Mesendoderm (in vitro differentiated cells): ENCODE data around the gene ZC3H15.
A peak's percentile ranks its signal among the peaks of the same experiment; 100 is the strongest.
"Not testable (repeated sequence)": the region's sequence is repeated elsewhere in the genome, so short reads cannot be mapped to it uniquely, and the experiment has no call there.

Experiments
- DNase-seq: peaks from one replicate; pipeline ENCODE4 v3.0.0; 2013
- H2AK5ac ChIP-seq: 2 replicates; pipeline ENCODE4 v1.6.1; 2013; ENCODE audit warnings: low read length, inconsistent platforms
- H2BK120ac ChIP-seq: 2 replicates; pipeline ENCODE4 v1.6.1; 2013; ENCODE audit warnings: low read depth, mild to moderate bottlenecking, low read length, moderate library complexity, mixed read lengths
- H2BK15ac ChIP-seq: replicated peaks from 2 replicates; pipeline ENCODE4 v1.6.1; 2013; ENCODE audit warnings: low read depth, mild to moderate bottlenecking, moderate library complexity
- H2BK5ac ChIP-seq: 2 replicates; pipeline ENCODE4 v1.6.1; 2013; ENCODE audit warnings: low read length, inconsistent platforms
- H3K18ac ChIP-seq: 2 replicates; pipeline ENCODE4 v1.6.1; 2013; ENCODE audit warnings: mild to moderate bottlenecking, low read length, mixed read lengths
- H3K23ac ChIP-seq: one replicate; pipeline ENCODE4 v1.6.1; 2013; ENCODE audit warnings: low read length
- H3K27ac ChIP-seq: 2 replicates; pipeline ENCODE4 v1.5.1; 2013; ENCODE audit warnings: low read depth, mild to moderate bottlenecking, inconsistent platforms, low read length, moderate library complexity
- H3K27me3 ChIP-seq: 2 replicates; pipeline ENCODE4 v1.6.1; 2013; ENCODE audit warnings: low read length, control low read depth, mild to moderate bottlenecking, inconsistent platforms; ENCODE audit not compliant: insufficient read depth, poor library complexity
- H3K36me3 ChIP-seq: 2 replicates; pipeline ENCODE4 v1.6.1; 2013; ENCODE audit warnings: low read length, inconsistent platforms; ENCODE audit not compliant: control insufficient read depth, insufficient read depth
- H3K4ac ChIP-seq: one replicate; pipeline ENCODE4 v1.6.1; 2013; ENCODE audit warnings: low read depth, mild to moderate bottlenecking, low read length, moderate library complexity
- H3K4me1 ChIP-seq: 2 replicates; pipeline ENCODE4 v1.6.1; 2013; ENCODE audit warnings: low read depth, low read length, inconsistent platforms; ENCODE audit not compliant: control insufficient read depth
- H3K4me2 ChIP-seq: 2 replicates; pipeline ENCODE4 v1.6.1; 2013; ENCODE audit warnings: low read length
- H3K4me3 ChIP-seq: 2 replicates; pipeline ENCODE4 v1.5.1; 2013; ENCODE audit warnings: mild to moderate bottlenecking, low read length
- H3K56ac ChIP-seq: one replicate; pipeline ENCODE4 v1.6.1; 2013; ENCODE audit warnings: low read length
- H3K79me1 ChIP-seq: 2 replicates; pipeline ENCODE4 v1.6.1; 2013; ENCODE audit warnings: low read length, inconsistent platforms
- H3K79me2 ChIP-seq: 2 replicates; pipeline ENCODE4 v1.6.1; 2013; ENCODE audit warnings: mild to moderate bottlenecking, low read length; ENCODE audit not compliant: control insufficient read depth, insufficient read depth
- H3K9ac ChIP-seq: 2 replicates; pipeline ENCODE4 v1.6.1; 2013; ENCODE audit warnings: low read length, inconsistent platforms
- H4K5ac ChIP-seq: one replicate; pipeline ENCODE4 v1.6.1; 2013; ENCODE audit warnings: low read length
- H4K8ac ChIP-seq: one replicate; pipeline ENCODE4 v1.6.1; 2013; ENCODE audit warnings: low read depth, mild to moderate bottlenecking, control low read depth, low read length, moderate library complexity
- WGBS: extraction: QIAGEN DNeasy Blood & Tissue Kit; methylation state at CpG from one replicate; pipeline ENCODE4 v1.1.7; 2013; ENCODE audit warnings: low lambda C conversion rate, missing lambda C conversion rate; ENCODE audit not compliant: insufficient coverage; ENCODE audit errors: extremely low coverage; 5-methylcytosine and 5-hydroxymethylcytosine counted together

Gene ZC3H15

GRCh38 chr2:186460465-186460864 is 25.6 kb upstream of the ZC3H15 start:
- no peak overlapping the region for H3K4ac ChIP-seq
- no peak overlapping the region for H2AK5ac ChIP-seq
- no peak overlapping the region for H3K9ac ChIP-seq
- H3K36me3 ChIP-seq = no peaks in the 10 kb centered on the region
- H3K23ac ChIP-seq = no peak overlapping the region
- no peak overlapping the region for H3K27ac ChIP-seq
- H2BK5ac ChIP-seq = no peak overlapping the region
- no CpG with 5 or more reads among the region's 1 CpG for WGBS
- DNase-seq = peak; percentile 53
- no peaks in the 10 kb centered on the region for H3K79me2 ChIP-seq
- peaks cover 2% of the 10 kb centered on the region for H3K27me3 ChIP-seq
- no peak overlapping the region for H3K56ac ChIP-seq
- no peak overlapping the region for H2BK120ac ChIP-seq
- H3K4me2 ChIP-seq = no peak overlapping the region
- H3K4me3 ChIP-seq = no peak overlapping the region
- no peak overlapping the region for H3K18ac ChIP-seq
- no peak overlapping the region for H2BK15ac ChIP-seq
- H3K4me1 ChIP-seq = no peaks in the 10 kb centered on the region
- H4K5ac ChIP-seq = no peak overlapping the region
- no peaks in the 10 kb centered on the region for H3K79me1 ChIP-seq
- no peak overlapping the region for H4K8ac ChIP-seq

GRCh38 chr2:186466743-186467142 is 19.3 kb upstream of the ZC3H15 start:
- no peak for DNase-seq
- no peak overlapping the region for H2BK15ac ChIP-seq
- no peak overlapping the region for H3K18ac ChIP-seq
- no peak overlapping the region for H4K8ac ChIP-seq
- no peak overlapping the region for H2AK5ac ChIP-seq
- no peaks in the 10 kb centered on the region for H3K36me3 ChIP-seq
- H3K56ac ChIP-seq = no peak overlapping the region
- H3K9ac ChIP-seq = no peak overlapping the region
- H3K4ac ChIP-seq = no peak overlapping the region
- no peak overlapping the region for H3K4me2 ChIP-seq
- H3K4me3 ChIP-seq = no peak overlapping the region
- H3K27me3 ChIP-seq = no peaks in the 10 kb centered on the region
- no peaks in the 10 kb centered on the region for H3K79me1 ChIP-seq
- H3K23ac ChIP-seq = no peak overlapping the region
- no peak overlapping the region for H3K27ac ChIP-seq
- no peak overlapping the region for H4K5ac ChIP-seq
- H2BK120ac ChIP-seq = no peak overlapping the region
- H3K79me2 ChIP-seq = no peaks in the 10 kb centered on the region
- H3K4me1 ChIP-seq = no peaks in the 10 kb centered on the region
- H2BK5ac ChIP-seq = no peak overlapping the region

GRCh38 chr2:186467421-186467820 is 18.6 kb upstream of the ZC3H15 start:
- Histone ChIP-seq H2BK120ac (no peak overlapping the region), H3K4me1 (no peaks in the 10 kb centered on the region), H2AK5ac (no peak overlapping the region), H3K79me1 (no peaks in the 10 kb centered on the region), H3K4ac (no peak overlapping the region), H3K27me3 (no peaks in the 10 kb centered on the region), H3K18ac (no peak overlapping the region), H3K4me2 (no peak overlapping the region), H2BK5ac (no peak overlapping the region), H3K23ac (no peak overlapping the region), H4K5ac (no peak overlapping the region), H4K8ac (no peak overlapping the region), H3K79me2 (no peaks in the 10 kb centered on the region), H3K56ac (no peak overlapping the region), H2BK15ac (no peak overlapping the region), H3K36me3 (no peaks in the 10 kb centered on the region), H3K9ac (no peak overlapping the region), H3K4me3 (no peak overlapping the region), H3K27ac (no peak overlapping the region)
- no peak for DNase-seq
- WGBS = no CpG with 5 or more reads among the region's 2 CpGs

- H3K27me3 ChIP-seq, DNase-seq, H3K56ac ChIP-seq: not testable (repeated sequence)
Observed at GRCh38 chr2:186472722-186473493, 13.2 kb upstream of the ZC3H15 start.

GRCh38 chr2:186474239-186474638 is 11.8 kb upstream of the ZC3H15 start:
- not testable (repeated sequence) for H3K79me1 ChIP-seq, H3K4me1 ChIP-seq, H4K8ac ChIP-seq, H2BK120ac ChIP-seq, H3K79me2 ChIP-seq, H3K27me3 ChIP-seq, H3K9ac ChIP-seq, H2BK15ac ChIP-seq, H3K4me2 ChIP-seq, H3K23ac ChIP-seq, H2AK5ac ChIP-seq, DNase-seq, H3K18ac ChIP-seq, H3K4me3 ChIP-seq, H3K56ac ChIP-seq, H3K36me3 ChIP-seq, H2BK5ac ChIP-seq, H3K27ac ChIP-seq, H3K4ac ChIP-seq, H4K5ac ChIP-seq
- no CpG with 5 or more reads among the region's 1 CpG for WGBS

More at GRCh38 chr2:186472722-186473493, 13.2 kb upstream of the ZC3H15 start:
- not testable (repeated sequence) for H2BK15ac ChIP-seq, H2BK5ac ChIP-seq, H2AK5ac ChIP-seq, H3K4me1 ChIP-seq, H3K23ac ChIP-seq, H3K79me2 ChIP-seq, H3K9ac ChIP-seq, H2BK120ac ChIP-seq, H3K36me3 ChIP-seq, H3K4ac ChIP-seq, H3K4me2 ChIP-seq, H3K79me1 ChIP-seq, H4K8ac ChIP-seq, H4K5ac ChIP-seq, H3K18ac ChIP-seq, H3K27ac ChIP-seq, H3K4me3 ChIP-seq
- WGBS = no CpG with 5 or more reads among the region's 49 CpGs

- no peak for DNase-seq
- H3K4me3 ChIP-seq = no peak overlapping the region
- no peak overlapping the region for H2BK15ac ChIP-seq
- no peak overlapping the region for H3K9ac ChIP-seq
- H3K27me3 ChIP-seq = no peaks in the 10 kb centered on the region
- H3K27ac ChIP-seq = no peak overlapping the region
- WGBS = no CpG with 5 or more reads among the region's 3 CpGs
- H4K8ac ChIP-seq = no peak overlapping the region
- H2AK5ac ChIP-seq = no peak overlapping the region
- no peaks in the 10 kb centered on the region for H3K36me3 ChIP-seq
- H3K18ac ChIP-seq = no peak overlapping the region
- H3K56ac ChIP-seq = no peak overlapping the region
- H3K23ac ChIP-seq = no peak overlapping the region
- no peak overlapping the region for H3K4ac ChIP-seq
- H2BK5ac ChIP-seq = no peak overlapping the region
- no peak overlapping the region for H4K5ac ChIP-seq
- no peaks in the 10 kb centered on the region for H3K4me1 ChIP-seq
- no peak overlapping the region for H2BK120ac ChIP-seq
- H3K79me1 ChIP-seq = no peaks in the 10 kb centered on the region
- no peaks in the 10 kb centered on the region for H3K79me2 ChIP-seq
- no peak overlapping the region for H3K4me2 ChIP-seq
Observed at GRCh38 chr2:186477790-186478189, 8.3 kb upstream of the ZC3H15 start.
